Stimulated activated CD8-positive, alpha-beta memory T cell treated with anti-CD3 and anti-CD28 coated beads, Interleukin-4, amount 100 ng/mL, for 1 hour (primary cell): ENCODE data around the gene SEPTIN12.
"Not testable (repeated sequence)": the region's sequence is repeated elsewhere in the genome, so short reads cannot be mapped to it uniquely, and the experiment has no call there.

Experiments used
- DNase-seq, 2 donors: peaks; one replicate each; pipeline ENCODE4 v3.0.0-alpha.2; 2020; ENCODE audit warnings: low read depth in 2 of 2, low spot score in 1 of 2

The SEPTIN12 gene

DNA sequence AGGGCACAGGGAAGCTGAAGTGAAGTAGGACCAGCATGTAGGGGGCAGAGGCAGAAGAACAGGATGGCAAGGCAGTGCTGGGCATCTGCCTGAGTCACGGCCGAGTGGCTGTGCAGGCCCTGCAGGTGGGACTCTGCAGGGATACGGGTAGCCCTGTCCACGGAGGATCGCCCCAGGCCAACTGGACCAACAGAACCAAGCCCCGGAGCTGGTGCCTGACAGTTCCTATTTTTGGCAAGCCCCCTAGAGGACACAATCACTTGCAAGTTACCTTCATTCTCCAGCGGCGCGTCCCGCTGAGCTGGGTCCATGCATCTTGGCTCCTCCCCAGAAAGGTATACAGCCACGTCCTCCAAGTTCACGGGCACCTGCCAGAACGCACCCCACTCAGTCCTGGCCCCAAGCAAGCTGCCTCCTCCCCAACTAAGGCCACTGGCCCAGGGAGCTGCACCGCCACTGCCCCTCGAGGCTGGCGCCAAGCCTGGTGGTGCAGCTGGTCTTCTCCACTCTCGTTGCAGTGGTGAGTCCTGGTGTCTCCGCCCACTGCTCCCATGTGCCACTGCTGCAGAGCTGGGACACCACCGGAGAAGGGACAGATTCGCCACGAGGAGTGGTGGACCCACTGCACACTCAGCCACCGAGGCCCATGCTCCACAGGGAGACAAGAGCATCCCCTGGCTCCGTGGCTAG lies 27.8 kb downstream of the SEPTIN12 start:
- no peak for DNase-seq

DNA sequence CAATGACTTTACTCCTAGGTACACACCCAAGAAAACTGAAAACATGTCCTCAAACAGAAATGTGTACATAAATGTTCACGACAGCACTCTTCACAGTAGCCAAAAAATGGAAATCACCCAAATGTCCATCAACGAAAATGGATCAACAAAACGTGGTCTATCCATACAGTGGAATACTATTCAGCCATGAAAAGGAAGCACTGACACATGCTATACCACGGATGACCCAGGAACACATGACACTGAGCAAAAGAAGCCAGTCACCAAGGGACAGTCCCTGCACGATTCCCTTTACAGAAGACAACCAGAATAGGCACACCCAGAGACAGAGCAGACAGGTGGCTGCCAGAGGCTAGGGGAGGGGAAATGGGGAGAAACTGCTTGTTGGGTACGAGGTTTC lies 32.5 kb downstream of the SEPTIN12 start:
- DNase-seq, result no peak

DNA sequence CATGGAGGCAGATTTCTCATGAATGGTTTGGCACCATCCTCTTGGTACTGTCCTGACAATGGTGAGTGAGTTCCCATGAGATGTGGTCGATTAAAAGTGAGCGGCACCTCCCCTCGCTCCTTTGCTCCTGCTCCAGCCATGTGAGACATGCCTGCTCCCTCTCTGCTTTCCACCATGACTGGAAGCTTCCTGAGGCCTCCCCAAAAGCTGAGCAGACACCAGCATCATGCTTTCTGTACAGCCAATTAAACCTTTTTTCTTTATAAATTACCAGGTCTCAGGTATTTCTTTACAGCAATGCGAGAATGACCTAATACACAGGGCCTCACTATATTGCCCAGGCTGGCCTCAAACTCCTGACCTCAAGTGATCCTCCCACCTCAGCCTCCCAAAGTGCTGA lies 33.3 kb downstream of the SEPTIN12 start:
- DNase-seq, result no peak

DNA sequence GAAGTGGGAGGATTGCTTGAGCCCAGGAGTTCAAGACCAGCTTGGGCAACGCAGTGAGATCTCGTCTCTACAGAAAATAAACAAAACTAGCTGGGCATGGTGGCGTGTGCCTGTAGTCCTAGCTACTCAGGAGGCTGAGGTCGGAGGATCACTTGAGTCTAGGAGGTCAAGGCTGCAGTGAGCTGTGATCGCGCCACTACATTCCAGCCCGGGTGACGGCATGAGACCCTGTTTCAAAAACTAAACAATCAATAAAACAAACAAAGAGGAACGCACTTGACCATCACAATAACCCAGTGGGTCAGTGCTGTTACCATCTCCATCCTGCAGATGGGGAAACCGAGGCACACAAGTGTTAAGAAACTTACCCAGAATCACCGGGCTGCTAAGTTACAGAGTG lies 34.9 kb downstream of the SEPTIN12 start:
- no peak for DNase-seq

DNA sequence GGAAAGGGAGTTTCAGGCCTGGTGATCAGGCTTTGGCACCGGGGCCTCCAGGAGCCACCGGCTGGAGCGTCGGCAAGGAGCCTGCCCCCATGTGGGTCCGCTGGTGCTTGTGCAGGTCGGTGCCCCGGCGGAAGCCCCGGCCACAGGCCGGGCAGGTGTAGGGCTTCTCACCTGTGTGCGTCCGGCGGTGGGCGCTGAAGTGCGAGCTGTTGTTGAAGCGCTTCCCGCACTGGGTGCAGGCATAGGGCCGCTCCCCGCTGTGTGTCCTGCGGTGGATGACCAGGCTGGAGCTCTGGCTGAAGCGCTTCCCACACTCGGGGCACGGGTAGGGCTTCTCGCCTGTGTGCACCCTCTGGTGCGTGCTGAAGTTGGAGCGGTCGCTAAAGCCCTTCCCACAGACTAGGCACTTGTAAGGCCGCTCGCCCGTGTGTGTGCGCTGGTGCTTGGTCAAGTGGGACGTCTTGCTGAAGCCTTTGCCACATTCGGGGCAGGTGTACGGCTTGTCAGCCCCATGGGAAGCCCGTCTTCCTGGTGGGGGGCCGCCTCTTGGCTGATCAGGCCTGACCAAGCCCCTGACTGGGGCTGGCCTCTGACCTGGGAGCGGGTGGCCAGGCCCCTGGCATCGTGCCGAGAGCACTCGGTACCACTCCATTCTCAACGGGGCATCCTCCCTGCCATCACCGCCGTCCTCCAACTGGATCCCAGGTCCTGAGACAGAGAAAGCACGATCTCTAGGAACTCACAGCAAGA lies 35.6 kb downstream of the SEPTIN12 start:
- no peak for DNase-seq

DNA sequence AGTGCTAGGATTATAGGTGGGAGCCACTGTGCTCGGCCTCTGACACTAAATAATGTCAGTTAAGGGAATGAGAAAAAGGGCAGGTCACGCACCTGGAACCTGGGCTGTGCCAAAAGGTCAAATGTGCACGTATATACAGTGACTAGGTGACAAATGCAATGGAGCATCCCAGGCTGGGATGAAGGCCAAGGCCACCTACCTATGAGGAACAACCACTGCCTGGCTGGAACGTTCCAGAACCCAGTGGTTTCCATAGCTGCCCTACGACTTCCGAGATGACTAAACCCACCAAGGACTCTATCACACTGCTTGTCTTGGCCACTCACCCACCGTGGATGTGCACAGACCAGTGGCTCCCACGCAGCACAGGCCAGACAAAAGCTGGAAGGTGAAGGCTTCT lies 37.2 kb downstream of the SEPTIN12 start:
- DNase-seq, result no peak

DNA sequence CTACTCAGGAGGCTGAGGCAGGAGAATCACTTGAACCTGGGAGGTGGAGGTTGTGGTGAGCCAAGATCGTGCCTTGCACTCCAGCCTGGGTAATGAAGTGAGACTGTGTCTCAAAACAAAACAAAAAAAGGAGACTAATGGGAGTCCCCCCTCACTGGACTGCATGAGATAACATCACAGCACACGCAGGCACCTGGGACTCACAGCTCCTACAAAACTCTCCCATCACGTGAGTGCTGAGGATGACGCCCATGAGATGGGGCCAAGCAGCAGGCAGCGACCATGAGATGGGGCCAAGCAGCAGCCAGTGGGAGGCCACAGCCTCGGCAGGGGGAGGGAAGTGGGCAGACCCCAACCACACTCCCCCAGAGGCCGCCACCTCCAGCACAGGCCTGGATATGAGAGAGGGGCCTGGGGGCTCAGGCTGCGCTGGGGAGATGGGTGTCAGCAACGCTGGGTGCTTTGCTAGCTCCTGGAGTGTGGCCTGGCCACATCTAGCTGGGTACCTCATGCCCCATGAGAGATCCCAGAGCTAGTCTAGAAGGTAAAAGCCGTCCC lies 38.4 kb downstream of the SEPTIN12 start:
- DNase-seq, result no peak

DNA sequence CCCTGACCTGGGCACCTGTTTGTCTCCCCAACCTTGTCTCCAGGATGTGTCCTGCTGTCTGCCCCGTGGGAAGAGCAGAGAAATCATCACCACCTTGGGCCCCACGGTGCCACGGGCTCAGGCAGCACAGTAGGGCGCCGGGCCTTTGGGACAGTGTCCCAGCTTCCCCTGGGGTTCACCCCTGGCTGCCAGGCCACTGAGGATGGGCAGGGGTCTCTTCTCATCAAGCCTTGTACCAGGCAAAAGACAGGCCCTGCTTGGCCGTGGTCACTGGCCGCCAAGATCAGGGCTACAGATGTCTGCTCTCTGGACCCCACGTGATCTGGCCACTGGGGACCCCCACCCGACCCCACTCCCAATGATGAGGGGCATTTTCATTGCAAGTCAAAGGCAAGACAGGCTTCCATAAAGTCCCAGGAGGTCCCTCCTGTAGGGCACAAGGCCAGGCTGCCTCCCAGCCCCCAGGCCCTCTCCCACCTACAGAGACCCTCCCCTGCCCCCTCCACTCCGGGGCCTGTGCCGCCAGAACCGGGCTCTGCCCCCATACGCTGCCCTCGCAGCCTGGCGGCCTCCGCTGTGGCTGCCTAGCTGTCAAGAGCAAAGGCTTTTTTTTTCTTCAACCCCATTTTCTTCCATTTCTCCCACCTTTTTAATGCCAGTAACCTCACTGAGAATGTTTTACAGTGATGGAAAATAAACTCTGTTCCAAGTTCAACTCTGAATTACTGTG lies 39.3 kb downstream of the SEPTIN12 start:
- DNase-seq, result no peak

DNA sequence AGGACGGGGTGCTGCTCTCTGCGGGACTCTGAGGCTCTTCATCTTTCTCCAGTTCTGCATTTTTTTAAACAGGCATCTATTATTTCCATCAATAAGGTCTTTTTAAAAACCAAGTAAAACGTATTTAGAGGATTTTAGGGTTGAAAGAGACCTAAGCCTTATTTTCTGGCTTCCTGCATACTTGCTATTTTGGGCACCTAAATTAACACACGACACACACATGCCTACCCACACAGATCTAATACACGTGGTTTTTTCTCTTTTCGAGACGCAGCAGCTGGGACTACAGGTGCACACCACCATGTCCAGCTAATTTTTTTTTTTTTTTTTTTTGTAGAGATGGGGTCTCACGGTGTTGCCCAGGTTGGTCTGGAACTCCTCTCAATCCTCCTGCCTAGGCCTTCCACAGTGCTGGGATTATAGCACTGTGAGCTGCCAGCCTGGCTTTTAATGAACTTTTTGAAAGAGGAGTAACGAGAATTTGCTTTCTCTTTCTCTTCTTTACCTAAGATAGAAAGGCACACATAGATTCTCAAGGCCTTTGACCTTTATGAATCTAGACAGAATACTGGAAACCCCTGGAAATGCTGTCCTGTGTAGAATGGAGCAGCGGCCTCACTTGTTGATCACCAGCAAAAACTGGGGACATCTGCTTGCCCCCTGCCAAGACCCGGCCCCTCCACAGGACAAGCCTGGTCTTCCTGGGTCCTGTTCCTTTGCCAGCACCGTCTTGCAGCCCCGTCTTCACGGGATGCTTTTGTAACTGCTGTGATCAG lies 40.1 kb downstream of the SEPTIN12 start:
- no peak for DNase-seq

DNA sequence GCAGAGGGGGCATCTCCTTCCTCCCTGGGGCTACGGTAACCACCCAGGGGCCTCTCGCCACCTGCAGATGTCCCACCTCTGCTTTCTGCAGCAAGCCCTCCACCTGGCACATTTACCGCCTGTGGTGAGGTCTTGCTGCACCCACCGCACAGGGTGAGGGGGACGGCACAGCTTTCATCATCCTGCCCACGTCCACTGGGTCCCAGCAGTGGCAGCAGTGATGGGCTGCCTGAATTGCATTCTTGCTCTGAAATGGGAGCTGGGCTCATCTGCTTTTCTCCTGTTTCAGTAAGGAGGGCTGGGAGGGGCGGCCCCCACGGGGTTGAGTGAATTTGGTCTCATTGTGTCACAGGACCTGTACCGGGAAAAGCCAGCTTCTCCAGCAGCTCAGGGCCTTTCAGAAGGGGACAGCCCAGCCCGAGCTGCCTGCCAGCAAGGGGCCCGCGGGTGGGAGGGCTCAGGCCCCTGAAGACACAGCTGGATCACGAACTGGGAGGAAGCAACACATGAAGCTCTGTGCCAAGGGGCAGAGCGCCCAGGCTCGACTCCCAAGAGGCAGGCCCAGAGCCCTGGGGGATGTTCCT lies 41.1 kb downstream of the SEPTIN12 start:
- no peak for DNase-seq

DNA sequence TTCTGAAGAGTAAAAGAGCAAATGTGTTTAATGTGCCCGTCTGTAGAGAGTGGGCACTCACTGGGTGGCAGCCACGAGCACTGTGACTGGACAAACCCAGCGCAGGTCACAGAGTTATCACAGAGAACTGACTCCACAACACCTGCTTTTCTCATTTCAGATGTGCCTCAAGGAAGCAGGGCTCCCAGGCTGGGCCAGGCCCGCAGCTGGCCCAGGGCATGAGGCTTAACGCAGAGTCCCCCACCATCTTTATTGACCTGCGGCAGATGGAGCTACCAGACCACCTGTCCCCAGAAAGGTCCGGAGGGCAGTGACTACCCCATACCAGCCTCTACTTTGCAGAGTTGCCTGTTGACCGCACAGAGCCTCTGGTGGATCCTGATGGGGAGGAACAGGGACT lies 41.9 kb downstream of the SEPTIN12 start:
- DNase-seq, result no peak

DNA sequence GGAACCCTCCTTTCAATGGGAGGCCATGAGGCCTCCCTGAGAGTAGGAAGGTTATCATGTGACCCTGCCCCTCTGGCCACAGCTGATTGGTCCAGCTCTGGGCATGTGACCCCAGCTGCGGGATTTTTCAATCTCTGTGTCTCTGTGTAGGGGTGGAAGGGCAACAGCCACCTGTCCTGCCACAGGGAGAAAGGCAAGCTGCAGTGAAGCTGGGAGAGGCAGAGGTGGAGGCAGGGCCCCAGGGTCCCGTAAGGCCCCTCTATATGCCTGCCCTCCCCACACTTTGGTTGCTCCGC lies 42.9 kb downstream of the SEPTIN12 start:
- no peak for DNase-seq

DNA sequence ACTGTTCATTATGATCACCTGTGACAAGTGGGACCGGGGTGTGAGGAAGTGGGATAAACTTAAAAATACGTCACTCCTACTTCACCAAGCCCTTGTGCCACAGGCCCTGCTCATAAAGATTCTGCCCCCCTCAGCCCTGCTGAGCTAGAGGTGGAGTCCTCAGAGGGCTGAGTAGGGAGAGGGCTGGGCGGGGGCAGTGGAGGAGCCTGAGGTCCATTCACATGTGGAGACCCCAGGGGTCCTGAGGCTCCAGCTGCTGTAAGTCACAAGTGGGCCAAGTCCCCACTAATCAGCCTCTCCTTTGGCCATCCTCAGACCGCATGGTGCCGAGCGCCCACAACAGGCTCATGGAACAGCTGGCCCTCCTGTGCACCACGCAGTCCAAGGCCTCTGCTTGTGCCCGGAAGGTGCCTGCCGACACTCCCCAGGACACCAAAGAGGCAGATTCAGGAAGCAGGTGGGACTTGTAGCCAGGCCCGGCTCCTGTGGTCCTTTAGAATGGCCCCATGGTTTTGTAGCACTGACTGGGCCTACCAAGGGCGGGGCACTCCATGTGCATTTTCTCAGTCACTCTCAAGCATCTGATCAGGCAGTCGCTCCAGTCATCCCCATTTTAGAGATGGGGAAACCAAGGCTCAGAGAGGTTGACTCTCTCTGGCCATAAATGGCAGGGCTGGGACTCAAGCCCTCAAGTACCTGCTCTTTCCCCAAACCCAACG lies 43.4 kb downstream of the SEPTIN12 start:
- no peak for DNase-seq

DNA sequence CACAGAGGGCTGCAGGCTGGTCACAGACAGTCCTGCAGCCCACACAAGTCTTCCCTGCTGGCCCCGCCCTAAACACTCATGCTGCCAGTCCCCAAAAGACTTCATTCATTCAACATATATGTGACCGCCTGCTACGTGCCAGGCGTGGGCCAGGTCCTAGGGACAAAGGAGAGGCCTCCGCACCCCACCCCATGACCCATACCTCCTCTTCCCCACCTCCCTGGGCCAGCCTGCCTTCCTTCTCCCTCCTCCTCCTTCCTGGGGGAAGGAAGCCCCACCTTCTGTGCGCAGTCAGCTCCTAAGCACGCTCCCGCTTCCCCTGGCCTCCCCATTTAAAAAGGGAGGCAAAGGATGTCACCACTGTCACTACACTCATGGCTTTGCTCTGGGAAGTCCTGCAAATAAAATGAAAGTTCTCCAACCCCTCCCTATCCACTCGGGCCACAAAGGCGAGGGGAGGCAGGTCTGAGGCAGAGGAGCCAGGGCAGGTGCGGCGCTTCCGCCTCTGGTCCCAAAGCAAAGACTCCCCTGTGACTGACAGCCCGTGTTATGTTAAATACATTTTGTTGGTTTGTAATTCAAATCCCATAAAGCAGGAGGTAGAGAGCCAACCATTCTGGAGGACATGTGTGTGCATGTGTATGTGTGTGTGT lies 44.8 kb downstream of the SEPTIN12 start:
- DNase-seq, result no peak

DNA sequence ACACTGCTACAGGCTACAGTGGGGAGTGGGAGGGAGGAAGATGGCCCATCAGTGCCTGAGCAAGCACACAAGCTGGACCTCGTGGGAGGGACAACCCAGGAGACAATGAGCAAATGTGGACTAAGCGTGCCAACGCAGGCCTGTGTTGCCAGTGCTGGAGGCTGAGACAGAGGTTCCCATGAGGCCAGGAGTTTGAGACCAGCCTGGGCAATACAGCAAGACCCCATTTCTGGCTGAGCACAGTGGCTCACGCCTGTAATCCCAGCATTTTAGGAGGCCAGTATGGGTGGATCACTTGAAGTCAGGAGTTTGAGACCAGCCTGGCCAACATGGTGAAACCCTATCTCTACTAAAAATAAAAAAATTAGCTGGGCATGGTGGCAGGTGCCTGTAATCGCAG lies 49.8 kb downstream of the SEPTIN12 start:
- DNase-seq, result not testable (repeated sequence)

DNA sequence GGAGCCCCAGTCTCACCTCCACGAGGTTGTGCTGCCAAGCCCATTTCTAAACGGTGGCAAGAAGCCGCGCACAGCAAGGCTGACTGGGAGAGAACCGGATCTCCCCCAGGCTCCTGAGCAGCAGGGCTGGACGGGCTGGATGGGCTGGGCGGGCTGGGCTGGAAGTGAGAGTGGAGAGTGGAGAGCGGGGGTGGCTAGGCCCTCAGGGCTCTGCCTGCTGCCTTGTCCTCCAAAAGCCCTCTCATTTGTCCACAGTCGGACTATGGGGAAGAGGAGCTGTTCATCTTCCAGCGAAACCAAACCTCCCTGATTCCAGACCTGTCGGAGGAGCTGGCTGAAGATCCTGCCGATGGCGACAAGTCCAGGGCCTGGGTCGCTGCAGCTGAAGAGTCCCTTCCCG lies 50.6 kb downstream of the SEPTIN12 start:
- no peak for DNase-seq

DNA sequence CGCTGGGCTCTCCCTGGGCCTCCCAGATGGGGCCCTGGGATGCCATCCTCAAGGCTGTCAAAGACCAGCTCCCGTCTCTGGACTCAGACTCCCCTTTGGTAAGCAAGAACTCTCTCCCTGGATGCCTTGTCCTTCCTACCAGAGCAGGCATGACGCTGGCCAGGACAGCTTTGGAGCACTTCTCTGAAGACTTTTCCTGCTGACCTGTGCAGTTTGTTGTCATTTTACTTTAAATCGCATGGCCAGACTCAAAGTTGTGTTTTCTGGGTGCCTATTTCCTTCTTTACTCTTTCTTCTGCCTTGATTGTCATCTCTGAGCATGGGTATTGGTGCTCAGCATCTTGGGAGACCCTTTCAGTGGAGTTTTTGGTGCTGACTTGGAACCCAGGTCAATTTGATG lies 51.6 kb downstream of the SEPTIN12 start:
- no peak for DNase-seq

DNA sequence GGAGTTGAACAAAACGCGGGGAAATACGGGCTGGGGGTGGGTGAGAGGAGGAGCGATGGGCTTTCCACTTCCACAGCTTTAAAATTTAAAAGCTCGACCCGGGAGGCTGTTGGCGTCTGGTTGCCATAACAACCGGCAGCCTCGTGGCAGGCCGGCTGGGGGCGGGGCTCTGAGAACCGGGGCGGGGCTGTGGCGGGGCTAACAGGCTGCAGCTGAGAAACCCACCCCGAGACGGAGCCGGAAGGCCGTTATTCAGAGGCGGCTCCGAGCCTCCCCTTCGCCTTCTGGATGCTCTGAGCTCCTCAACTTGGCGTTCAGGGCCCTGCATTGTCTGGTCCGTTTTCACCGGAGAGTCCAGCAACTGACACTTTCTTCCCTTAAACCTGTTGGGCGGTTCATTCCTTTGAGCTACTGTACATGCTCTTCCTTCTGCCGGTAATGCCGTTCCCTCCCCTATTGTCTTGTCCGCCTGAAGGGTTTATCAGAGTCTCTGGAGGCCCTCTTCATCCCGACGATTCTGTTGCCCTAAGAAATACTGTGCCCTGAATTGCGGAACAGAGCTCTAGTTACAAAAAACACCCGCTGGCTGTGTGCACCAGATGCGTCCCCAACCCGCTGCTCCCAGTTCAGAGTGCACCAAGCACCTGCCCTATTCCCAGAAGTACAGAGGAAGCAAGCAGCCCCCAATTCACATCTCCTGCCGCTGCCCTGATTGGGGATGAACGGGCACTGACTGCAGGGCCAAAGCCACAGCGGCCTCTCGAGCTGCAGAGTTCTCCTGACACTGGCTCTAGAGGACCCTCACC lies 53.2 kb downstream of the SEPTIN12 start:
- peak; percentile 90 to 93 for DNase-seq
